HG03520 (cell line): ENCODE data around the gene QRFP.

Experiments
- ATAC-seq: cut with Tn5 transposase; IDR thresholded peaks from one replicate; pipeline ENCODE4 v1.9.1; 2021; ENCODE audit warnings: mild to moderate bottlenecking, moderate library complexity; ENCODE audit not compliant: unreplicated experiment

QRFP gene

GRCh38 chr9:130896233-130897014 lies at the start of gene QRFP:
TSS of gene QRFP (minus strand) at chr9:130896812. CDS start at chr9:130893838, 2,974 bp downstream.
- no peak for ATAC-seq

- ATAC-seq, result no peak
Observed at GRCh38 chr9:130945173-130945572, 48.6 kb upstream of the QRFP start.

GRCh38 chr9:130944510-130945058 lies 48.0 kb upstream of the QRFP start:
- no peak for ATAC-seq

GRCh38 chr9:130943777-130944176 lies 47.2 kb upstream of the QRFP start:
- no peak for ATAC-seq

GRCh38 chr9:130943221-130943620 lies 46.6 kb upstream of the QRFP start:
- no peak for ATAC-seq

- ATAC-seq, result no peak
Observed at GRCh38 chr9:130942679-130943078, 46.1 kb upstream of the QRFP start.

- no peak for ATAC-seq
Observed at GRCh38 chr9:130942084-130942483, 45.5 kb upstream of the QRFP start.

- no peak for ATAC-seq
Observed at GRCh38 chr9:130940693-130941576, 44.3 kb upstream of the QRFP start.

- no peak for ATAC-seq
Observed at GRCh38 chr9:130940027-130940549, 43.5 kb upstream of the QRFP start.

- no peak for ATAC-seq
Observed at GRCh38 chr9:130939405-130940026, 42.9 kb upstream of the QRFP start.

- no peak for ATAC-seq
Observed at GRCh38 chr9:130938652-130939404, 42.2 kb upstream of the QRFP start, which contains the start of gene FIBCD1. TSS of gene FIBCD1 (minus strand) at chr9:130939247. CDS start at chr9:130938607, 640 bp downstream.

- no peak for ATAC-seq
Observed at GRCh38 chr9:130938184-130938651, 41.6 kb upstream of the QRFP start.

GRCh38 chr9:130937146-130938076 lies 40.8 kb upstream of the QRFP start:
- no peak for ATAC-seq

GRCh38 chr9:130936285-130937117 lies 39.9 kb upstream of the QRFP start:
- ATAC-seq, result no peak

- no peak for ATAC-seq
Observed at GRCh38 chr9:130935648-130936271, 39.1 kb upstream of the QRFP start.

- no peak for ATAC-seq
Observed at GRCh38 chr9:130934702-130935647, 38.4 kb upstream of the QRFP start.
